ENCODE measurements around the gene CCDC138. TPM values are rescaled to one million over a fixed set of nuclear protein-coding genes. Genes with fewer than 3 reads are reported as not detected.
A peak's percentile ranks its signal among the peaks of the same experiment; 100 is the strongest.

CCDC138 gene
- total RNA-seq, 2 donors from 2014 or later = 29.7 to 30.2 TPM

- Mint-ChIP-seq H3K4me3 (no peak overlapping the region), H3K9me3 (no peaks in the 10 kb centered on the region), H3K27me3 (ENCODE audit: insufficient read depth) (no peaks in the 10 kb centered on the region), H3K4me1 (peaks cover 12% of the 10 kb centered on the region), H3K36me3 (ENCODE audit: low read depth) (no peaks in the 10 kb centered on the region), H3K27ac (no peak overlapping the region)
- no peak for TF ChIP-seq CTCF (conservative IDR thresholded peaks at IDR 0.05)
- no peak overlapping the region for H3K27ac ChIP-seq (ENCODE audit: low read depth, low read length)
- H3K36me3 ChIP-seq (ENCODE audit: control insufficient read depth, insufficient read depth, low read length) = no peaks in the 10 kb centered on the region
- no peaks in the 10 kb centered on the region for H3K4me1 ChIP-seq (ENCODE audit: control insufficient read depth, insufficient read depth, low read length)
- H3K27me3 ChIP-seq (ENCODE audit: control insufficient read depth, insufficient read depth, low read length, poor library complexity, severe bottlenecking) = no peaks in the 10 kb centered on the region
- no peaks in the 10 kb centered on the region for H3K9me3 ChIP-seq (ENCODE audit: control insufficient read depth, low read length)
- H3K4me3 ChIP-seq (ENCODE audit: low read length) = no peak overlapping the region
- no peak for DNase-seq
- WGBS, 2 experiments (ENCODE audit: insufficient coverage in 1 of 2, insufficient read length in 1 of 2) = 90 to 95% methylated on average over 5 of the region's 5 CpGs
- H3K9ac ChIP-seq (ENCODE audit: extremely low read depth, low read length, poor library complexity, severe bottlenecking) = no peak overlapping the region
Measured at GRCh38 chr2:108911401-108911800, 124.8 kb downstream of the CCDC138 start.

GRCh38 chr2:108911807-108912628 is 125.4 kb downstream of the CCDC138 start:
- peak; percentile 34 for DNase-seq
- H3K27ac ChIP-seq (ENCODE audit: low read depth, low read length) = no peak overlapping the region
- no peaks in the 10 kb centered on the region for H3K9me3 ChIP-seq (ENCODE audit: control insufficient read depth, low read length)
- no peak overlapping the region for H3K9ac ChIP-seq (ENCODE audit: extremely low read depth, low read length, poor library complexity, severe bottlenecking)
- H3K4me1 ChIP-seq (ENCODE audit: control insufficient read depth, insufficient read depth, low read length) = no peaks in the 10 kb centered on the region
- H3K4me3 ChIP-seq (ENCODE audit: low read length) = no peak overlapping the region
- no peak overlapping the region for H3K27ac Mint-ChIP-seq
- TF ChIP-seq CTCF (conservative IDR thresholded peaks at IDR 0.05) = no peak
- H3K27me3 Mint-ChIP-seq (ENCODE audit: insufficient read depth) = no peaks in the 10 kb centered on the region
- H3K36me3 Mint-ChIP-seq (ENCODE audit: low read depth) = no peaks in the 10 kb centered on the region
- no peak overlapping the region for H3K4me3 Mint-ChIP-seq
- no peaks in the 10 kb centered on the region for H3K36me3 ChIP-seq (ENCODE audit: control insufficient read depth, insufficient read depth, low read length)
- no peaks in the 10 kb centered on the region for H3K9me3 Mint-ChIP-seq
- WGBS, 2 experiments (ENCODE audit: insufficient coverage in 1 of 2, insufficient read length in 1 of 2) = 80 to 86% methylated on average over 14 to 21 of the region's 21 CpGs
- peaks cover 12% of the 10 kb centered on the region for H3K4me1 Mint-ChIP-seq
- no peaks in the 10 kb centered on the region for H3K27me3 ChIP-seq (ENCODE audit: control insufficient read depth, insufficient read depth, low read length, poor library complexity, severe bottlenecking)

GRCh38 chr2:108912629-108912902 is 126.0 kb downstream of the CCDC138 start:
- Histone ChIP-seq H3K9me3 (ENCODE audit: control insufficient read depth, low read length) (no peaks in the 10 kb centered on the region), H3K36me3 (ENCODE audit: control insufficient read depth, insufficient read depth, low read length) (no peaks in the 10 kb centered on the region), H3K4me1 (ENCODE audit: control insufficient read depth, insufficient read depth, low read length) (no peaks in the 10 kb centered on the region), H3K9ac (ENCODE audit: extremely low read depth, low read length, poor library complexity, severe bottlenecking) (no peak overlapping the region), H3K4me3 (ENCODE audit: low read length) (no peak overlapping the region), H3K27me3 (ENCODE audit: control insufficient read depth, insufficient read depth, low read length, poor library complexity, severe bottlenecking) (no peaks in the 10 kb centered on the region), H3K27ac (ENCODE audit: low read depth, low read length) (no peak overlapping the region)
- TF ChIP-seq CTCF (conservative IDR thresholded peaks at IDR 0.05) = no peak
- no peaks in the 10 kb centered on the region for H3K36me3 Mint-ChIP-seq (ENCODE audit: low read depth)
- H3K9me3 Mint-ChIP-seq = no peaks in the 10 kb centered on the region
- DNase-seq = peak; percentile 10
- no peak overlapping the region for H3K27ac Mint-ChIP-seq
- no peaks in the 10 kb centered on the region for H3K27me3 Mint-ChIP-seq (ENCODE audit: insufficient read depth)
- H3K4me1 Mint-ChIP-seq = peaks cover 12% of the 10 kb centered on the region
- H3K4me3 Mint-ChIP-seq = no peak overlapping the region
- 91 to 100% methylated on average over 2 to 5 of the region's 5 CpGs for WGBS, 2 experiments (ENCODE audit: insufficient coverage in 1 of 2, insufficient read length in 1 of 2)
